NCI-H526 (cell line): Measurements from ENCODE around the gene STK4.

ENCODE experiments used
- DNase-seq, 2 experiments: peaks; one replicate each; lab custom pipeline; 2025; lab: John Stamatoyannopoulos, UW

STK4 gene

DNA sequence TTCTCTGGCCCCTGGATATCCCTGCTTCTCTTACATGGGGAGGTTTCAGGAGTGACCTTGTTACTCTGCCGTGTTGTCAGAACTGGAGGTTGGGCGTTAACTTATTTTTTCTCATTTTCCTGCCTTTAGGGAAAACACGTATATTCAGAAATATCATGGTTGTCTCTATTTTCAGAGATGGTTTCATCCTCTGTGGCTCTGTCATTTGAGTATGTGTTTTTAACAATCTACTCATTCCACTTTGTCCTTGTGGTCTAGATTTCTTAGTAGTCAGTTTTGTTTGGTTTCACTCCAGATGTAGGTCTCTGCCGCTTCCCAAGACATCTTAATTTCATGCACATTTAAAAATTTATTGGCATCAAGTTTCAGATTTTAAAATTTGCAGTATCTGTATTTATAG, 88.7 kb downstream of the STK4 start:
- DNase-seq = no peak

DNA sequence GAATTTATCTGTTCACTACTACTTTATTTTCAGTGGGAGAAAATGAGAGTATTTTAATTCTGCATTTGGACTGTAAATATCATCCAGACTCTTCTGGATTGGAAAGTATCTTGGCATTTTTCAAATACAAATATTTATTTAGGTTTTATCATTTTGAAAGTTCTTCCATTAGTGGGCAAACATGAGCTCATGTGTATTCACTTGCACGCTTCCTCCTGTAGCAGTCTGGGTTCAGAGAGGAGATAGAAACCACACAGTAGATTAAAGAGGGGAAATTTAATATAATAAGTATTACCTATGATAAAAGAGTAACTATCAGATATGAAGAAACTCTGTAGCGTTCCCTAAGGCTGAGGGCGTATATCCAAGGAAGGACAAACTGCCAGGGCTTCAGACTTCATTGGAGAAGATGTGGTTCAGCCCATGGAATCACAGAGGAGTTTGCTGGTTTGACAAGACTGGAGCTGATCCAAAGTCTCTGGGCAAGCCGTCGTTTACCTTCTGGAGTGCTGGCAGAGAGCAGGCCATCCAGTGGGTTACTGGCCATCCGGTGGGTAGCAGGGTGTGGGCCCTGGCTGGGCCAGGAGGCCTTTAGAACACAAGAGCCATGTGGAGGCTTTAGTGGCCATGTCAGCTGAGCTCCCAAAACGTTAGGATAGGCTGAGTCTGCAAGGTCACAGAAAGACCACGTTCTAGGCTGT, 90.3 kb downstream of the STK4 start:
- DNase-seq = no peak

DNA sequence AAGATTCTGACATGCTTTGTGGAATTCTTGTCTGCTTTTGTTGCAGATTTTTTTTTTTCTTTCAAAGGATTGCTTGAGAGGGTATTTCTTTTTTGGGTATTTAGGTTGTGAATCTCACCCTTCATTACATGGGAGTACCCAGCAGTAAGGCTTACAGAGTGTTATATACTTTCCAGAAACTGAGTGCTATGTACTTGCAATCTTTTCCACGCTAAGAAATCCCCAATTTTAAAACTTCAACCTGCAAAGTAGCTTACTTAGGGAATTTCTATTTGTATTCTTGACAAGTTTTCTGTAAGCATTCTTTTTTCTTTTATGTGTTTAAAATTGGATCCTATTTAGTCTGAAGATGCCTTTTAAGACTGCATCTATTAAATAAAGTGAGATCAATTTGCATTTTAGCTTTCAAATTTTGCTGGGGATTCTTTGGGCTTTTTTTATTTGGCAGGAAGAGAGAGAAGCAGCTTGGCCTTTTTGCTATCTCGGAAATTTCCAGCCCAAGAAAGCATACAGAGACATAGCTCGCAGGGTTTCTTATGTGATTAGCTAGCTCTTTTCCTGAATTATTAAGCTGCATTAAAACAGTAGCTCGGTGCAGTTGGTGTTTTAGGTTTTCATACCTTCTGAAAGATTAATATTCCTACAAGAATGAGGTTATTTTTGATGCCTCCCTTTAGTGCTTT, 92.0 kb downstream of the STK4 start:
- DNase-seq = no peak

- DNase-seq = no peak
Measured at GRCh38 chr20:45059022-45059728, 92.9 kb downstream of the STK4 start.

DNA sequence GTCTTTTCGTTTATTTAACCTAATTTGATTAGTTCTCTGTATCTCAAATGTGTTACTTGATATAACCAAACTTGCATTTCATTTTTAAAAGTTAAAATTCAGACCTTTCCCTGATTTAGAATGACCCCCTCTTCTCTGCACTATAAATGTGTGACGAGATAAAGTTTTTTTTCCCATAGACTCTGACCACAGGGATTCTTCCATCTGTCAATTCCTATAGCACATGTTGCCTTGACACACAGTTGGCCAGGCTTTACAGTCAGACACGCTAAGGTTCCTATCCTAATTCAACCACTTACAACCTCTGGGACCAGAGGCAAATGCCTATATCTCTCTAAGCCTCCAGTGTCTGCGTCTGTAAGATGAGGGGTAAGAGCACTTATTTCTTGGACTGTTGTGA, 94.0 kb downstream of the STK4 start:
- DNase-seq = no peak

DNA sequence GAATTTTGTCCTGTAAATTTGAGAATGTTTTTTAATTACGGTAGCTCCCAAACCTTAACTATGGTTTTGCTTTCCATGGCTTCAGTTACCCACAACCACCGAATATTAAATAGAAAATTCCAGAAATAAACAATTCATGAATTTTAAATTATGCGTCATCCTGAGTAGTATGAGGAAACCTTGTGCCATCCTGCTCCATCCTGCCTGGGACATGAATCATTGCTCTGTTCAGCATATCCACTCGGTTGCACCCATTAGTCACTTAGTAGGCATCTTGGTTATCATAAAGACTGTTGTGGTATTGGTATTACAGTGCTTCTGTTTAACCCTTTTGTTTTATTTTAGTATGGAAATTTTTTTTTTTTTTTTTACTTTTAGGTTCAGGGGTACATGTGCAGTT, 94.9 kb downstream of the STK4 start:
- DNase-seq = no peak

- DNase-seq = peak; percentile 57 to 74
Measured at GRCh38 chr20:45063107-45063506, 96.8 kb downstream of the STK4 start.

- no peak for DNase-seq
Measured at GRCh38 chr20:45064812-45065211, 98.5 kb downstream of the STK4 start.

DNA sequence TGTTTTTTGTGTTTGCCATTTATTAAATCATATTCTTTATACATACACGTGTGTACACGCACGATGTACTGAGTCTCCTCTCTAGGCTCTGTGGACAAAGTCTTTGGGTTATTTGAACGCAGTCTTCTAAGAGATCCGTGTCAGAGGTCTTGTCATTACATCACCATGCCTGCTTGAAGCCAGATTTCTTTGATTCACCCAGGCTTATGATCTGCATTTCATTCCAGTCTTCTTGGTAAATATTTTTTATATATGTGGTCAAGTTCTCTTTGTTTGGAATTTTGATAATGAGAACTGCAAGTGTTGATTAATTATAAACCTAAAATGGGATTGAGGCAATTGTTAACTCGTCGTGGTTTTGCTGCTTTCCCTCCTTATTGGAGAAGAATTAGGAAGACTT, 100.1 kb downstream of the STK4 start:
- DNase-seq = no peak

DNA sequence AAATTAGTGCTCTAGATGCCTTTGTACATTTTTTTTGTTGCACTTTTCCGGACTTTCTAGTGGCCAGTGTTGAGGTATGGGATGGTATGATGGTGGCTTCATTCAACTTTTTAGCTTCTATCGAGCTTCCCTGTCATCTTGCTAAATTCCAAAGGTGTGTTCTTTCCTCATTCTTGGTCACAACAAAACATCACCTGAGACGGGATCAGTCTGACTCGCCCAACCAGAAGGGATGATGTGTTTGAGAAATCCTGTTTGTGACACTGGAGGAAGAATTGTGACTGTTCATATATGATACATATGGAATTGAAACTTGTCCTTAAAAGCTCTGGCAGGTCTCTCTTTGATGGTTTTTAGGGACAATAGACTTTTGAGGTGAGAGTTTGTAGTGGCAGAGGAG, 100.8 kb downstream of the STK4 start:
- no peak for DNase-seq

DNA sequence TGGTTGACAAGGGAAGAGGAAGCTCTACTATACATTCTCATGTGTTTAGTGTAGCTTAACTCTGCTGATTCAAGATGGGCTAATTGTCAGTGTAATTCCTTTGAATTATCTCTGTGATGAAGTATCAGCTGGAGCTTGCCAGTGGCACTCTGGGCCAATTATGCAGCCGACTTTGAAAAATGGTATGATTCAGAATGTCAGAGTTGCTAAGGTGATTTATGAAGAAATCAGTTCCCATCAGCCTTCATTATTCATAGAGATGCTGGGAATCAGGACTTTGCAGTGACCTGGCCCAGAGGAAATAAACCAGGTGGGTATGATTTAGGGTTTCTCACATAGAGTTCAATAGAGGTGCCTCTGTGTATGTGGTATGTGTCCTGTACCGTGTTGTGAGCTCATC, 101.2 kb downstream of the STK4 start:
- DNase-seq = no peak

GRCh38 chr20:45069261-45069660, 102.9 kb downstream of the STK4 start:
- no peak for DNase-seq

GRCh38 chr20:45070932-45071632, 104.8 kb downstream of the STK4 start:
- no peak for DNase-seq

DNA sequence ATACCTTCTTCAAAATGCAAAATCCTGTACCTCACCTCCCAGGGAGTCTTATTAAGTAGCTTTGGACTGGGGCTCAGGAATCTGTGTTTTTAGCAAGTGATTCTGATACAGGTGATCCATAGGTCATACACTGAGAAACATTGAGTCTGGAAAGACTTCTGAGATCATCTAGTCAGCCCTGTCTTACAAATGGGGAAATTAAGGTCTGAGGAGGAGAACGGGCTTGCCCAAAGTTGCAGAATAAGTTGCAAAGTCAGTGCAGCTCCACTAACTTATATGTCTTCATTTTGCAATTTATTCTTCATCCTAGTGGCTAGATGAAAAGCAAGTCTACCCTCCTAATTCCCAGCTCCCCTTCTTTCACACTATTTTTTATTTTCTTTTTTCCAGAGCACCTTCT, 105.8 kb downstream of the STK4 start:
- no peak for DNase-seq

DNA sequence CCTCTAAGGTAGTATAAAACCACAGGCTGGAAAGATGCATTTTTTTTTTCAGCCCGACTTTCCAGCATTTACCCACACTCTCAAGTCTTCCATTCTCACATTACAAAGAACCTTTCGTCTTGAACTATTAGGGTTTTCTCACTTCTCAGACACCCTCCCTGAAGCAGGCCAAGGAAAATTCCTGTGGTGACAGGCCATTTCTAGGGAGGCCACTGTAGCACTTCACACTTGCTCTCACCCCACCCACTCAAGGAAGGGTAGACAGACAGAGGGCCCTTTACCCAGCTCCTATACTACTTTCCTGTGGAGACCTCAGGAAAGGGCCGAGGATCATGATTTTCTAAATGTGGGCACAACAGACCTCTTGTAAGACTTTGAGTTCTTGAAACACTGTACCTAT, 106.9 kb downstream of the STK4 start:
- no peak for DNase-seq

- DNase-seq = no peak
Measured at GRCh38 chr20:45077559-45077958, 111.2 kb downstream of the STK4 start.

- DNase-seq = peak in 1 of 2 experiments; percentile 39
Measured at GRCh38 chr20:45080867-45081624, 114.7 kb downstream of the STK4 start.

GRCh38 chr20:45082468-45082867, 116.2 kb downstream of the STK4 start:
- peak; percentile 31 to 38 for DNase-seq

- DNase-seq = no peak
Measured at GRCh38 chr20:45083127-45083526, 116.8 kb downstream of the STK4 start.

DNA sequence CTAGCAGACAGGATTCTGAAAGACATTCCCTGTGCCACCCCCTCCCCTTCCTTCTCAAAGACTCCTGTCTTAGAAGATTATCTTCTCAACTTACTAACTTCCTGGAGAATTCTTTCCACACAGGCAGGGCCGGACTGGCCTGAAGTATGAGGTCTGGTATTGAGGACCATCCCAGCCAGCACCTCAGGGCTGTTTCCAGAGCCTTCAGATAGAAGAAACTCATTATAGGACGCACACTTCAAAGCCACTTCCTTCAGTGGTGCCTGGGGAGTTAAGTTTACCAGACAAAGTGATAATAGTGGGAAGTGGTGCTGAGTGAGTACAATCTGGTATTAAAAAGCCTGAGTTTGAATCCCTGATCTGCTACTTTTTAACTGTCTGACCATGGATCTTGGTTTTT, 119.0 kb downstream of the STK4 start:
- no peak for DNase-seq

GRCh38 chr20:45085867-45086266, 119.6 kb downstream of the STK4 start:
- no peak for DNase-seq
